Right cardiac atrium (tissue), 5 donors: ENCODE data around the gene SRC. TPM values are rescaled to one million over a fixed set of nuclear protein-coding genes. Genes with fewer than 3 reads are reported as not detected.

Experiments
- ATAC-seq, 2 donors: fragments of 200-7000 bp; cut with Tn5 transposase; one replicate each; pipeline versions ENCODE4 v1.8.0 to v1.9.1; 2020; ENCODE audit warnings: moderate library complexity in 2 of 2, mild to moderate bottlenecking in 1 of 2
- DNase-seq, 3 donors: peaks; one replicate each; pipeline ENCODE4 v3.0.0-alpha.2; 2020
- H3K27ac ChIP-seq: one replicate; pipeline ENCODE4 v1.5.1; 2013; ENCODE audit warnings: mild to moderate bottlenecking, low read length, control low read depth, moderate library complexity
- H3K27me3 ChIP-seq: one replicate; pipeline ENCODE4 v1.6.1; 2013; ENCODE audit not compliant: control insufficient read depth, insufficient read depth
- H3K4me1 ChIP-seq: one replicate; pipeline ENCODE4 v1.6.1; 2013; ENCODE audit warnings: low read length; ENCODE audit not compliant: control insufficient read depth, insufficient read depth
- H3K4me3 ChIP-seq: one replicate; pipeline ENCODE4 v1.5.1; 2013; ENCODE audit warnings: low read length, control low read depth
- H3K9me3 ChIP-seq: one replicate; pipeline ENCODE4 v1.6.1; 2013; ENCODE audit warnings: low read length; ENCODE audit not compliant: control insufficient read depth
- WGBS: extraction: QIAGEN DNeasy Blood & Tissue Kit; methylation state at CpG from one replicate; pipeline ENCODE4 v1.1.7; 2013; 5-methylcytosine and 5-hydroxymethylcytosine counted together
- intact Hi-C, 4 donors: fragments of 100-400 bp; cut with DNase I; formaldehyde crosslinking; loops; one replicate each; pipeline versions ENCODE4 v1.11.0 to v1.14.0; 2022 to 2023
- polyA plus RNA-seq: library from polyadenylated mRNA; stranded (reverse); fragments of 200-250 nt; gene quantifications from one replicate; pipeline ENCODE4 v1.2.3, GENCODE V29; 2013
- total RNA-seq, 4 donors: library from RNA; stranded (reverse); fragmentation: NEBNext Ultra II Directional; extraction: Animal tissue kit (Norgen Biotek cat#: 25700); gene quantifications; one replicate each; pipeline ENCODE4 v1.2.1, GENCODE V29; 2021
- donor health status: healthy with polysubstance abuse.
- donor health status: DM: no; HTN: yes; CAD: no.
- donor health status: DM: no; HTN: no; CAD: no.
- donor health status: DM: no; HTN: yes; CAD: no; lungs with severe emphysema.
- donor health status: DM: yes; HTN: yes; CAD: no.

SRC gene
- total and polyA plus RNA-seq, 5 donors = 9.5 to 14.0 (median 13.1) TPM

- peak in 1 of 3 donors; percentile 50 for DNase-seq
- no peaks in the 10 kb centered on the region for H3K9me3 ChIP-seq
- H3K27me3 ChIP-seq = no peaks in the 10 kb centered on the region
- H3K4me1 ChIP-seq = no peaks in the 10 kb centered on the region
- no peak for ATAC-seq
- H3K4me3 ChIP-seq = no peak overlapping the region
- intact Hi-C loops = loop anchor here in 2 of 4 donors (5.0 kb wide), 1 partner anchor 138 kb away; no protein-coding TSS in a partner anchor
- no peak overlapping the region for H3K27ac ChIP-seq
- 82% methylated on average over 22 of the region's 22 CpGs for WGBS
Measured at GRCh38 chr20:37393863-37394542, 48.1 kb downstream of the SRC start.

- Histone ChIP-seq H3K4me3 (no peak overlapping the region), H3K27ac (no peak overlapping the region), H3K27me3 (no peaks in the 10 kb centered on the region), H3K9me3 (no peaks in the 10 kb centered on the region), H3K4me1 (no peaks in the 10 kb centered on the region)
- DNase-seq (peak in 2 of 3 donors; percentile 44 to 59), ATAC-seq (no peak)
- intact Hi-C loops = loop anchor here in 2 of 4 donors (5.0 kb wide), 1 partner anchor 138 kb away; no protein-coding TSS in a partner anchor
- 79% methylated on average over 19 of the region's 19 CpGs for WGBS
Measured at GRCh38 chr20:37394543-37395409, 48.8 kb downstream of the SRC start.

- 44% methylated on average over 9 of the region's 9 CpGs for WGBS
- H3K4me3 ChIP-seq = no peak overlapping the region
- H3K27ac ChIP-seq = no peak overlapping the region
- intact Hi-C loops = no loop called here
- no peaks in the 10 kb centered on the region for H3K9me3 ChIP-seq
- DNase-seq (peak; percentile 61 to 85 (median 82)), ATAC-seq (peak; percentile 56 to 72)
- no peaks in the 10 kb centered on the region for H3K27me3 ChIP-seq
- H3K4me1 ChIP-seq = no peaks in the 10 kb centered on the region
Measured at GRCh38 chr20:37395410-37395797, 49.5 kb downstream of the SRC start.

GRCh38 chr20:37395921-37396415 lies 50.0 kb downstream of the SRC start:
- Histone ChIP-seq H3K4me1 (no peaks in the 10 kb centered on the region), H3K9me3 (no peaks in the 10 kb centered on the region), H3K27ac (no peak overlapping the region), H3K27me3 (no peaks in the 10 kb centered on the region), H3K4me3 (no peak overlapping the region)
- DNase-seq = peak; percentile 76 to 91 (median 88)
- 57% methylated on average over 22 of the region's 22 CpGs for WGBS
- peak; percentile 54 to 77 for ATAC-seq
- intact Hi-C loops = no loop called here

GRCh38 chr20:37396416-37397075 lies 50.6 kb downstream of the SRC start:
- intact Hi-C loops = no loop called here
- DNase-seq = peak in 2 of 3 donors; percentile 42 to 55
- Histone ChIP-seq H3K4me3 (no peak overlapping the region), H3K27ac (no peak overlapping the region), H3K4me1 (no peaks in the 10 kb centered on the region), H3K9me3 (no peaks in the 10 kb centered on the region), H3K27me3 (no peaks in the 10 kb centered on the region)
- 56% methylated on average over 20 of the region's 20 CpGs for WGBS
- ATAC-seq = no peak

GRCh38 chr20:37397076-37397953 lies 51.4 kb downstream of the SRC start:
- DNase-seq (peak in 2 of 3 donors; percentile 51 to 65), ATAC-seq (no peak)
- no peak overlapping the region for H3K4me3 ChIP-seq
- H3K27ac ChIP-seq = no peak overlapping the region
- no peaks in the 10 kb centered on the region for H3K9me3 ChIP-seq
- no peaks in the 10 kb centered on the region for H3K27me3 ChIP-seq
- H3K4me1 ChIP-seq = no peaks in the 10 kb centered on the region
- intact Hi-C loops = no loop called here
- WGBS = 84% methylated on average over 24 of the region's 24 CpGs

- intact Hi-C loops = no loop called here
- no peak for ATAC-seq
- 85% methylated on average over 30 of the region's 30 CpGs for WGBS
- Histone ChIP-seq H3K4me3 (no peak overlapping the region), H3K9me3 (no peaks in the 10 kb centered on the region), H3K27ac (no peak overlapping the region), H3K27me3 (no peaks in the 10 kb centered on the region), H3K4me1 (no peaks in the 10 kb centered on the region)
- DNase-seq = peak in 2 of 3 donors; percentile 38 to 41
Measured at GRCh38 chr20:37397954-37398749, 52.2 kb downstream of the SRC start.

GRCh38 chr20:37398750-37399621 lies 53.0 kb downstream of the SRC start:
- 77% methylated on average over 15 of the region's 15 CpGs for WGBS
- intact Hi-C loops = no loop called here
- ATAC-seq (no peak), DNase-seq (peak in 2 of 3 donors; percentile 24 to 30)
- no peaks in the 10 kb centered on the region for H3K27me3 ChIP-seq
- H3K27ac ChIP-seq = no peak overlapping the region
- H3K9me3 ChIP-seq = no peaks in the 10 kb centered on the region
- H3K4me1 ChIP-seq = no peaks in the 10 kb centered on the region
- H3K4me3 ChIP-seq = no peak overlapping the region

- intact Hi-C loops = no loop called here
- ATAC-seq (no peak), DNase-seq (peak in 2 of 3 donors; percentile 30 to 31)
- no peaks in the 10 kb centered on the region for H3K27me3 ChIP-seq
- 91% methylated on average over 9 of the region's 9 CpGs for WGBS
- no peak overlapping the region for H3K27ac ChIP-seq
- no peak overlapping the region for H3K4me3 ChIP-seq
- no peaks in the 10 kb centered on the region for H3K9me3 ChIP-seq
- peaks cover 2% of the 10 kb centered on the region for H3K4me1 ChIP-seq
Measured at GRCh38 chr20:37401282-37401929, 55.5 kb downstream of the SRC start.
